ENCODE results near the gene DPP6. TPM values are rescaled to one million over a fixed set of nuclear protein-coding genes. Genes with fewer than 3 reads are reported as not detected.

DPP6 gene
- polyA plus RNA-seq, 1 of the 3 experiments (the other 2 are of a cell fraction): not detected

- TF ChIP-seq REST (IDR thresholded peaks at IDR 0.05; ENCODE audit: low read depth, low read length) (no peak), EP300 (IDR thresholded peaks at IDR 0.05; ENCODE audit: borderline replicate concordance in 1 of 2, low read depth in 1 of 2, low read length in 1 of 2) (peak in 1 of 2 experiments; percentile 92; a peak in 2 of 4 replicates), TCF12 (IDR thresholded peaks at IDR 0.05) (peak; percentile 30; the same call in 1 of the 2 replicates), CTCF (IDR thresholded peaks at IDR 0.05) (no peak), RXRA (IDR thresholded peaks at IDR 0.05; ENCODE audit: borderline replicate concordance, low read depth) (no peak)
Measured at GRCh38 chr7:154388412-154388811, 336.2 kb downstream of the DPP6 start (continued).

GRCh38 chr7:154388999-154389398, 336.8 kb downstream of the DPP6 start:
- POLR2A ChIA-PET: no interaction called here
- H3K9ac ChIP-seq: no peak overlapping the region
- H3K4me2 ChIP-seq: no peak overlapping the region
- DNase-seq: peak; percentile 29
- peaks cover 0 to 13% of the 10 kb centered on the region in 2 experiments; a peak in 2 of 4 replicates for H3K4me1 ChIP-seq (ENCODE audit: control insufficient read depth in 1 of 2, insufficient read depth in 2 of 2, low read depth in 1 of 2, low read length in 1 of 2)
- no peaks in the 10 kb centered on the region for H3F3A ChIP-seq (replicated peaks; ENCODE audit: insufficient read depth)
- H3K27ac ChIP-seq (ENCODE audit: low read depth in 2 of 2, low read length in 1 of 2): peak overlapping the region in 1 of 2 experiments; percentile 67; a peak in 2 of 4 replicates
- no peaks in the 10 kb centered on the region for H4K20me1 ChIP-seq (ENCODE audit: insufficient read depth)
- H2AFZ ChIP-seq (ENCODE audit: low read depth): no peak overlapping the region
- no peaks in the 10 kb centered on the region for H3K79me2 ChIP-seq (ENCODE audit: insufficient read depth)
- peak overlapping the region in 1 of 2 experiments; percentile 9; a peak in 1 of 4 replicates for H3K4me3 ChIP-seq (ENCODE audit: low read depth in 2 of 2, low read length in 1 of 2)
- CTCF ChIA-PET: interaction anchor here (0.9 to 2.3 kb wide), 2 partner anchors 23 to 115 kb away, joined by 3 to 8 read pairs; no protein-coding TSS in a partner anchor
- 0 out of 2 replicates have a peak, but pooled peaks cover 6% of the 10 kb centered on the region for H3K9me2 ChIP-seq
- WGBS (ENCODE audit: low lambda C conversion rate): 1% methylated on average over 10 of the region's 10 CpGs
- no peaks in the 10 kb centered on the region for H3K27me3 ChIP-seq (ENCODE audit: insufficient read depth)
- H3K9me3 ChIP-seq: 0 out of 2 replicates have a peak, but pooled peaks cover 6% of the 10 kb centered on the region
- H3K36me3 ChIP-seq (replicated peaks in 1 of 2; ENCODE audit: control insufficient read depth in 1 of 2, insufficient read depth in 2 of 2, low read length in 1 of 2): no peaks in the 10 kb centered on the region
- TF ChIP-seq IRF3 (IDR thresholded peaks at IDR 0.05; ENCODE audit: low read depth, low read length) (no peak), TCF12 (IDR thresholded peaks at IDR 0.05) (no peak), ZBTB33 (IDR thresholded peaks at IDR 0.05; ENCODE audit: borderline replicate concordance, low read depth) (no peak), SIN3A (IDR thresholded peaks at IDR 0.05; ENCODE audit: borderline replicate concordance, low read depth, low read length) (no peak), MEF2A (IDR thresholded peaks at IDR 0.05; ENCODE audit: borderline replicate concordance, low read depth) (no peak), EP300 (IDR thresholded peaks at IDR 0.05; ENCODE audit: borderline replicate concordance in 1 of 2, low read depth in 1 of 2, low read length in 1 of 2) (peak in 1 of 2 experiments; percentile 34; a peak in 1 of 4 replicates), TAF1 (IDR thresholded peaks at IDR 0.05; ENCODE audit: borderline replicate concordance, low read depth, low read length) (no peak), NRF1 (IDR thresholded peaks at IDR 0.05; ENCODE audit: low read depth, low read length) (no peak), CHD2 (IDR thresholded peaks at IDR 0.05; ENCODE audit: low read length, partially characterized antibody) (no peak), USF1 (IDR thresholded peaks at IDR 0.05; ENCODE audit: borderline replicate concordance, low read depth) (no peak), RAD21 (IDR thresholded peaks at IDR 0.05; ENCODE audit: low read length) (no peak), REST (IDR thresholded peaks at IDR 0.05; ENCODE audit: low read depth, low read length) (no peak), JUND (IDR thresholded peaks at IDR 0.05) (no peak), GATA2 (CRISPR knock-in tag; IDR thresholded peaks at IDR 0.05) (peak; percentile 73)
